Esophagus muscularis mucosa (tissue), 4 donors: ENCODE measurements around the gene SLC16A1. TPM values are rescaled to one million over a fixed set of nuclear protein-coding genes. Genes with fewer than 3 reads are reported as not detected.

ENCODE experiments used
- DNase-seq: peaks from one replicate; pipeline ENCODE4 v3.0.0-alpha.2; 2017; ENCODE audit errors: extremely low spot score
- H3K27ac ChIP-seq, 4 donors: fragments of 200-600 bp; sonication (generic); replicated peaks in 1 of 4; 1 replicate in 3 of 4; 2 replicates in 1 of 4; pipeline ENCODE4 v1.5.1; 2016 to 2019; ENCODE audit warnings: mild to moderate bottlenecking in 1 of 4
- H3K27me3 ChIP-seq, 4 donors: fragments of 200-600 bp; sonication (generic); one replicate each; pipeline versions ENCODE4 v1.5.1 to v1.6.0; 2016 to 2019
- H3K36me3 ChIP-seq, 4 donors: fragments of 200-600 bp; sonication (generic); one replicate each; pipeline ENCODE4 v1.5.1; 2016 to 2019
- H3K4me1 ChIP-seq, 4 donors: fragments of 200-600 bp; sonication (generic); one replicate each; pipeline ENCODE4 v1.5.1; 2016 to 2019
- H3K4me3 ChIP-seq, 4 donors: fragments of 200-600 bp; sonication (generic); 1 replicate in 2 of 4; 2 replicates in 2 of 4; pipeline ENCODE4 v1.5.1; 2016 to 2019; ENCODE audit warnings: mild to moderate bottlenecking in 4 of 4, moderate library complexity in 1 of 4
- H3K9me3 ChIP-seq, 4 donors: fragments of 200-600 bp; sonication (generic); 1 replicate in 3 of 4; 2 replicates in 1 of 4; pipeline ENCODE4 v1.5.1; 2016 to 2019
- EP300 ChIP-seq: sonication (generic); formaldehyde crosslinking; IDR thresholded peaks from one replicate; pipeline ENCODE4 v1.6.1; 2017; ENCODE audit warnings: antibody characterized with exemption
- POLR2A ChIP-seq: fragments of 450-650 bp; IDR thresholded peaks from one replicate; pipeline ENCODE4 v1.6.1; 2017; ENCODE audit warnings: antibody characterized with exemption, moderate library complexity, mild to moderate bottlenecking, low read depth
- POLR2AphosphoS5 ChIP-seq, 2 donors: sonication (generic); formaldehyde crosslinking; IDR thresholded peaks; one replicate each; pipeline ENCODE4 v1.6.1; 2017; ENCODE audit warnings: antibody characterized with exemption in 2 of 2
- WGBS: methylation state at CpG from one replicate; pipeline ENCODE4 v1.1.5; 2018; 5-methylcytosine and 5-hydroxymethylcytosine counted together
- intact Hi-C: fragments of 100-400 bp; cut with DNase I; formaldehyde crosslinking; loops from one replicate; pipeline ENCODE4 v1.15.1; 2023
- total RNA-seq, 4 donors: library from RNA; depleted of rRNA; stranded (reverse); fragments of >200 nt; gene quantifications; one replicate each; pipeline versions ENCODE4 v1.1.0 to v1.2.1, GENCODE V29; 2016
- TF ChIP-seq, protein P1 (sequence below), 3 experiments: fragments of 200-600 bp in 2 of 3; fragments of 450-650 bp in 1 of 3; sonication (generic) in 2 of 3; IDR thresholded peaks; one replicate each; pipeline ENCODE4 v1.5.1; 2017 to 2019; ENCODE audit warnings: antibody characterized with exemption in 3 of 3, mild to moderate bottlenecking in 2 of 3, moderate library complexity in 1 of 3

The SLC16A1 gene
- total RNA-seq, 4 donors from 2014 or later: 29.9 to 40.1 (median 33.7) TPM

DNA sequence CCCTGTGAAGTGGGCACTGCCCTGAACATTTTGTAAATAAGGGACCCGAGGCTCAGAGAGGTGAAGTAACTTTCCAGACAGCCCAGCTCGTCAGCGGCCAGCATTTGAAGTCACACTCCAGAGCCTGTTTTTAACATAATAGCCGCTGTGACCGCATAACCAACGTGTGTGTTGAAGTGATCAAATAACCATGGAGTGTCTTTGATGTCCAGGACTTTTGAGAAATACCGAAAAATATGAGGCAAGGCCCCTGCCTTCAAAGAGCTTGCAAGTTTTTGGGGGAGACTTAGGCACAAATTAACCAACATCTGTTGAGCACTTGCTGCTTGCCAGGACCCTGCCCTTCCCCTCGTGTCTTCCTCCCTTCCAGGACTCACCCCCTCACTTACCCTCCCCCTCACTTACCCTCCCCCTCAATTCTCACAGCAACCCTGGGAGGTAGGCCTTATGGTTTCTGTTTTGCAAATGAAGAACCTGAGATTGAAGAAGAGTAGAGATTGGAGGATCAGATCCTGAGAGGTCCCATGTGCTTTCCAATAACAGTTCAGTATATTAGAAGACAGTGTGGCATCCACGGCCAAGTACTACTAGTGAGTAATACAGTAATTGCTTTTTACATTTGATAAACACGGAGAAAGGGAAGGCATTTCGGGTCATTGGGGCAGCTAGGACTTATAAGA is 1.3 kb upstream of the SLC16A1 start:
- Histone ChIP-seq H3K27me3 (no peaks in the 10 kb centered on the region), H3K27ac (peak overlapping the region; percentile 85 to 94 (median 93)), H3K4me3 (peak overlapping the region; percentile 74 to 82 (median 78)), H3K9me3 (no peaks in the 10 kb centered on the region), H3K4me1 (peaks cover 21 to 71% (median 59%) of the 10 kb centered on the region in 4 donors), H3K36me3 (peaks cover 0 to 15% (median 7%) of the 10 kb centered on the region in 4 donors)
- 9% methylated on average over 11 of the region's 11 CpGs for WGBS
- intact Hi-C loops: loop anchor here (5.0 kb wide), 2 partner anchors 75 to 240 kb away; partner anchors contain the start of gene PPM1J
- TF ChIP-seq POLR2A: no peak
- TF ChIP-seq, protein P1, sequence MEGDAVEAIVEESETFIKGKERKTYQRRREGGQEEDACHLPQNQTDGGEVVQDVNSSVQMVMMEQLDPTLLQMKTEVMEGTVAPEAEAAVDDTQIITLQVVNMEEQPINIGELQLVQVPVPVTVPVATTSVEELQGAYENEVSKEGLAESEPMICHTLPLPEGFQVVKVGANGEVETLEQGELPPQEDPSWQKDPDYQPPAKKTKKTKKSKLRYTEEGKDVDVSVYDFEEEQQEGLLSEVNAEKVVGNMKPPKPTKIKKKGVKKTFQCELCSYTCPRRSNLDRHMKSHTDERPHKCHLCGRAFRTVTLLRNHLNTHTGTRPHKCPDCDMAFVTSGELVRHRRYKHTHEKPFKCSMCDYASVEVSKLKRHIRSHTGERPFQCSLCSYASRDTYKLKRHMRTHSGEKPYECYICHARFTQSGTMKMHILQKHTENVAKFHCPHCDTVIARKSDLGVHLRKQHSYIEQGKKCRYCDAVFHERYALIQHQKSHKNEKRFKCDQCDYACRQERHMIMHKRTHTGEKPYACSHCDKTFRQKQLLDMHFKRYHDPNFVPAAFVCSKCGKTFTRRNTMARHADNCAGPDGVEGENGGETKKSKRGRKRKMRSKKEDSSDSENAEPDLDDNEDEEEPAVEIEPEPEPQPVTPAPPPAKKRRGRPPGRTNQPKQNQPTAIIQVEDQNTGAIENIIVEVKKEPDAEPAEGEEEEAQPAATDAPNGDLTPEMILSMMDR (IDR thresholded peaks at IDR 0.05): no peak
- no peak for TF ChIP-seq POLR2AphosphoS5 (IDR thresholded peaks at IDR 0.05)
- no peak for TF ChIP-seq EP300
- no peak for DNase-seq

DNA sequence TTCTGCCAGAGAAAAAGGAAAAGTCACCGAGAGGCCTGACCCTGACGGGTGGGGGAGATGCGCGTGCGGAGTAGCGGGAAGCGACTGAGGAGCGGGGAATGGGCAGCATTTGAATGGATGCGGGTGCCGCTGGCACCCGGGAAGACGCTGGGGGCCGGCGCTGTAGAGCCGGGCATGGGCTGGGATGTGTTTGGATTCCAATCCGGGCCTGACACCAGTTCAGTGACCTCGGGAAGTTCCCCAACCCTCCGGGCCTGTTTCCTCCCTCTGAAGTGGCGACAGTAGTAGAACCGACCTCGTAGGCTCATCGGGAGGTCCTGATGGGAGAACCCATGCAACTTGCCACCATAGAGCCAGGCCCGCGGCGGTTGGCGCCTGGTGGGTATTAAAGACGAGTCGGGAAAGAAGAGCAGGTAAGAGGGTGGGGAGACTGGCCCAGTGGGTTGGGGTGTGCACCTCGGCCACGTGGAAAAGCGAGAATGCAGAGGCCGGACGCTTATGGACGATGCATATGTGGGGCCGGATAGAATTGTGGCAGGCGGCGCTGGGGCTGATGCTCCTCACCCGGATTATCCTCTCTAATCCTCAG is 642 bp upstream of the SLC16A1 start:
- DNase-seq: peak; percentile 92

DNA sequence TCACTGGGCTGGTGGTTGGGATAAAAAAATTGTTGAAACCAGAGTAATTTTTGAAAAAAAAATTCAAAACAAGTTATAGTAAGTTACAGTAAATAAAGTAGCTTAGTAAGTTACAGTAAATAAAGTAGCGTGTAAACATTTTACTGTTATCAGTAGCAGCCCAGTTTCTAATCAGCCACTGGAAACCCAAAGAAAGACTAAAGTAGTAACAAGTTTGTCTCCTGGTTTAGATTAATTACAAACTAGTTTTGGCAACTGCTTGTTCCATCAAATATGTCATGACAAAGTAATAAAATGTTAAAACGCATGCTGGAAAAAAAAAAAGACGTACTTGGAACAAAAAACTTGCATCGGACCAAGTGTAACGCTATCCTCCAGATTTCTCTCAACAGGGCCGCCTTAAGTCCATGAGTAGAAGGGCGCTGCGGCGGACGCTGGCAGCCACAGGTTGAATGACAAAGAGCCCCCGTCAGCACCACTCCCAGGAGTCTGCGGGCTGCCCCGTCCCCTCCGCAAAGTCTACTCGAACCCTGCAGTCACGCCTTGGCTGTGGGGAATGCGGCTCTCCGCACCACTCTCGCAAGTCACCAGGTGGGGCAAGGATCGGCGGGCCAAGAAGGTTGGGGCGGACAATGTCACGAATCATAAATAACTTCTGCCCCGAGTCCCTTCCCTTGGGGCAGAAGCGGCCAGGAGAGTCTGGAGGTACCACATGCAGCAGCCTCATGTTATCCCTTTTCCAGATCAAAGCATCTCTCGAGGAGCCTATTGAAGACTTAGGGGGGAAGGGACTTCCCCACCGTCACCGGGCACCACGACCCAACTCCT is 837 bp downstream of the SLC16A1 start:
- Histone ChIP-seq H3K9me3 (no peaks in the 10 kb centered on the region), H3K27me3 (no peaks in the 10 kb centered on the region), H3K36me3 (no peaks in the 10 kb centered on the region), H3K27ac (peak overlapping the region; percentile 85 to 94 (median 93)), H3K4me1 (peaks cover 21 to 62% (median 58%) of the 10 kb centered on the region in 4 donors), H3K4me3 (peak overlapping the region; percentile 74 to 82 (median 78))
- intact Hi-C loops: loop anchor here (5.0 kb wide), 2 partner anchors 73 to 238 kb away; partner anchors contain the start of gene PPM1J
- TF ChIP-seq, protein P1 (IDR thresholded peaks at IDR 0.05): no peak
- TF ChIP-seq POLR2A (no peak), POLR2AphosphoS5 (IDR thresholded peaks at IDR 0.05) (no peak), EP300 (no peak)
- WGBS: 2% methylated on average over 16 of the region's 29 CpGs
- no peak for DNase-seq

More for the DNA sequence above, 642 bp upstream of the SLC16A1 start:
- Histone ChIP-seq H3K36me3 (peaks cover 0 to 11% (median 2%) of the 10 kb centered on the region in 4 donors), H3K9me3 (no peaks in the 10 kb centered on the region), H3K27me3 (no peaks in the 10 kb centered on the region), H3K4me1 (peaks cover 21 to 65% (median 61%) of the 10 kb centered on the region in 4 donors), H3K4me3 (peak overlapping the region; percentile 74 to 82 (median 78)), H3K27ac (peak overlapping the region; percentile 85 to 94 (median 93))
- WGBS: 2% methylated on average over 19 of the region's 38 CpGs
- intact Hi-C loops: loop anchor here (5.0 kb wide), 2 partner anchors 74 to 239 kb away; partner anchors contain the start of gene PPM1J
- TF ChIP-seq POLR2A (no peak), POLR2AphosphoS5 (IDR thresholded peaks at IDR 0.05) (no peak), EP300 (no peak)
- TF ChIP-seq, protein P1 (IDR thresholded peaks at IDR 0.05): no peak

DNA sequence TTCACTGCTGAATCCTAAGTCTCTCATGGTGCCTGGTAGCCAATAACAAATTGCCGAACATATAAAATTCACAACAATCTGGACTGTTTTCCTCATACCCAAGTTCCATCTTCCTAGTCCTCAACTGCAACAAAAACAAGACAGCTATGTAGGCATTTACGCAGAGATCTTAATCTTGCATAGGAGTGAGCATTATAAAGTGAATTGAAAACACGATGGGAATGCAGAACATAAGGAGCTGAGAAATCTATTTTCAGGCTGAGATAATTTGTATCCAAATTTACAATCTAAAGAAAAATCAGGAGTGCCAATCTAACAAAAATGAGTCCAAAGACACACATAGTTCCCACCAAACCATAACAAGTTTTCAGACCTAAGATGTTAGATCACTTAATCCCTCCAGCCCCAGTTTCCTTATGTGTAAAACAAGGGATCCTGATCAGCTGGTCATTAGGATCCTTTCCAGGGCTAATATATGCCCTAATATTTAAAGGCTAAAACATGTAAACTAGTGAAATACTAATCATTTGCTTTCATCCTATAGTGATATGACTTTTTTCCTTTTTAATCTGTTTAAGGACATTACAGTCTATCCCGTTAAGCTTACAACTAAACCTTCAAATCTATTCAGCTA is 1.9 kb downstream of the SLC16A1 start:
- intact Hi-C loops: no loop called here
- H3K9me3 ChIP-seq: no peaks in the 10 kb centered on the region
- DNase-seq: no peak
- H3K36me3 ChIP-seq: no peaks in the 10 kb centered on the region
- H3K4me3 ChIP-seq: peak overlapping the region; percentile 11 to 82 (median 78)
- TF ChIP-seq, protein P1 (IDR thresholded peaks at IDR 0.05): no peak
- TF ChIP-seq EP300: no peak
- no peak for TF ChIP-seq POLR2A
- TF ChIP-seq POLR2AphosphoS5 (IDR thresholded peaks at IDR 0.05): no peak
- H3K4me1 ChIP-seq: peaks cover 14 to 52% (median 49%) of the 10 kb centered on the region in 4 donors
- peak overlapping the region; percentile 85 to 94 (median 93) for H3K27ac ChIP-seq
- H3K27me3 ChIP-seq: no peaks in the 10 kb centered on the region
- WGBS: 56% methylated on average over 4 of the region's 4 CpGs
